HCT116 (cell line): ENCODE measurements around the gene ISG20. TPM values are rescaled to one million over a fixed set of nuclear protein-coding genes. Genes with fewer than 3 reads are reported as not detected.

Source experiments
- ATAC-seq: fragments of 200-7000 bp; cut with Tn5 transposase; 2 replicates; pipeline ENCODE4 v1.9.1; 2020; ENCODE audit warnings: mild to moderate bottlenecking, moderate library complexity
- BruUV-seq: library from RNA; stranded (reverse); fragments of 400-500 nt; replicated peaks from 2 replicates; lab custom pipeline; 2021; lab: Mats Ljungman, UMichigan
- CTCF ChIA-PET: fragments of 300-600 bp; sonication (Branson Sonifier 250); formaldehyde crosslinking; loops from one replicate; lab custom pipeline; 2021; ENCODE audit warnings: antibody characterized with exemption; lab: Charles Lee
- POLR2A ChIA-PET: fragments of 300-600, 350-600 bp; sonication (Branson Sonifier 250); formaldehyde crosslinking; loops from one replicate; lab custom pipeline; 2021; ENCODE audit warnings: antibody characterized with exemption; lab: Charles Lee
- RAD21 ChIA-PET, 2 experiments: fragments of 300-600 bp; sonication (Branson Sonifier 250); formaldehyde crosslinking; loops; one replicate each; lab custom pipeline; 2023; ENCODE audit warnings: low total read pairs in 2 of 2; ENCODE audit not compliant: uncharacterized antibody in 2 of 2, unreplicated experiment in 2 of 2, low non-redundant PET in 1 of 2; lab: Charles Lee
- DNase-seq: peaks from one replicate; pipeline ENCODE4 v3.0.0-alpha.2; 2010; ENCODE audit warnings: low read depth, low spot score
- H2AFZ ChIP-seq: fragments of 200-600 bp; shearing (Covaris generic), sonication (generic); 2 replicates; pipeline ENCODE4 v1.6.1; 2017; ENCODE audit warnings: low read depth, mixed run types, mixed read lengths, antibody characterized with exemption, low read length; ENCODE audit not compliant: poor library complexity, severe bottlenecking
- H3K27ac ChIP-seq: 2 replicates; pipeline ENCODE4 v1.5.1; 2012; ENCODE audit warnings: low read depth, low read length
- H3K27me3 ChIP-seq: fragments of 200-600 bp; sonication (generic); 2 replicates; pipeline ENCODE4 v1.6.1; 2016; ENCODE audit warnings: mixed run types, low read length, mixed read lengths; ENCODE audit not compliant: insufficient read depth
- H3K36me3 ChIP-seq, 2 experiments: fragments of 200-500 bp in 1 of 2; fragments of 200-600 bp in 1 of 2; sonication (Bioruptor generic) in 1 of 2; sonication (generic) in 1 of 2; 2 replicates each; pipeline versions ENCODE4 v1.5.1 to v1.6.1; 2014 to 2016; ENCODE audit warnings: low read length in 2 of 2, inconsistent platforms in 1 of 2, mixed read lengths in 1 of 2, mixed run types in 1 of 2; ENCODE audit not compliant: insufficient read depth in 2 of 2, control insufficient read depth in 1 of 2
- H3K4me1 ChIP-seq, 2 experiments: fragments of 200-600 bp in 1 of 2; sonication (generic) in 1 of 2; 2 replicates each; pipeline versions ENCODE4 v1.5.1 to v1.6.1; 2012 to 2017; ENCODE audit warnings: low read length in 2 of 2, inconsistent platforms in 1 of 2, mild to moderate bottlenecking in 1 of 2, mixed read lengths in 1 of 2, mixed run types in 1 of 2, moderate library complexity in 1 of 2; ENCODE audit not compliant: insufficient read depth in 2 of 2, control insufficient read depth in 1 of 2
- H3K4me2 ChIP-seq: fragments of 200-600 bp; sonication (generic); 2 replicates; pipeline ENCODE4 v1.6.1; 2017; ENCODE audit warnings: mixed run types, low read length, mixed read lengths
- H3K4me3 ChIP-seq, 2 experiments: fragments of 200-600 bp in 1 of 2; sonication (generic) in 1 of 2; replicated peaks in 1 of 2; 2 replicates each; pipeline ENCODE4 v1.5.1; 2011 to 2016; ENCODE audit warnings: low read length in 2 of 2, control low read depth in 1 of 2, low read depth in 1 of 2, mild to moderate bottlenecking in 1 of 2, mixed read lengths in 1 of 2, mixed run types in 1 of 2
- H3K79me2 ChIP-seq: fragments of 200-600 bp; sonication (generic); 2 replicates; pipeline ENCODE4 v1.6.1; 2017; ENCODE audit warnings: mild to moderate bottlenecking, mixed run types, low read length, moderate library complexity, mixed read lengths; ENCODE audit not compliant: insufficient read depth
- H3K9ac ChIP-seq: fragments of 200-600 bp; sonication (generic); 2 replicates; pipeline ENCODE4 v1.6.1; 2016; ENCODE audit warnings: low read length, mixed read lengths
- H3K9me2 ChIP-seq: fragments of 200-600 bp; sonication (generic), shearing (Covaris generic); 2 replicates; pipeline ENCODE4 v1.6.1; 2017; ENCODE audit warnings: mixed run types, mild to moderate bottlenecking, moderate library complexity; ENCODE audit not compliant: insufficient read depth
- H3K9me3 ChIP-seq, 2 experiments: fragments of 200-500 bp in 1 of 2; fragments of 200-600 bp in 1 of 2; sonication (Bioruptor generic) in 1 of 2; sonication (generic) in 1 of 2; 2 replicates each; pipeline ENCODE4 v1.6.1; 2014 to 2017; ENCODE audit warnings: low read length in 2 of 2, mixed read lengths in 2 of 2, inconsistent platforms in 1 of 2, low read depth in 1 of 2, mild to moderate bottlenecking in 1 of 2, mixed run types in 1 of 2, moderate library complexity in 1 of 2; ENCODE audit not compliant: control insufficient read depth in 1 of 2, insufficient read depth in 1 of 2
- H4K20me1 ChIP-seq: fragments of 200-600 bp; sonication (generic), shearing (Covaris generic); 2 replicates; pipeline ENCODE4 v1.6.1; 2017; ENCODE audit warnings: mixed run types, mild to moderate bottlenecking, moderate library complexity; ENCODE audit not compliant: insufficient read depth
- ATF3 ChIP-seq: IDR thresholded peaks from 2 replicates; pipeline ENCODE4 v1.6.1; 2012
- CBX3 ChIP-seq: IDR thresholded peaks from 2 replicates; pipeline ENCODE4 v1.6.1; 2012; ENCODE audit warnings: low read depth
- CTCF ChIP-seq, 3 experiments: fragments of 200-600 bp in 1 of 3; sonication (generic) in 1 of 3; IDR thresholded peaks in 2 of 3; conservative IDR thresholded peaks in 1 of 3; 2 replicates each; pipeline ENCODE4 v1.5.1; 2012 to 2017; ENCODE audit warnings: low read depth in 2 of 3, low read length in 2 of 3, antibody characterized with exemption in 1 of 3, borderline replicate concordance in 1 of 3, control low read depth in 1 of 3, mild to moderate bottlenecking in 1 of 3, mixed read lengths in 1 of 3, mixed run types in 1 of 3, moderate library complexity in 1 of 3; ENCODE audit not compliant: insufficient read depth in 1 of 3
- EGR1 ChIP-seq: IDR thresholded peaks from 2 replicates; pipeline ENCODE4 v1.6.1; 2012; ENCODE audit warnings: low read depth
- EZH2 ChIP-seq: fragments of 200-600 bp; sonication (generic); IDR thresholded peaks from 2 replicates; pipeline ENCODE4 v1.6.1; 2017; ENCODE audit warnings: antibody characterized with exemption, mixed run types
- FOSL1 ChIP-seq: IDR thresholded peaks from 2 replicates; pipeline ENCODE4 v1.6.1; 2012; ENCODE audit warnings: low read depth
- JUND ChIP-seq: IDR thresholded peaks from 2 replicates; pipeline ENCODE4 v1.6.1; 2012
- MAX ChIP-seq: IDR thresholded peaks from 2 replicates; pipeline ENCODE4 v1.6.1; 2012
- POLR2A ChIP-seq: IDR thresholded peaks from 2 replicates; pipeline ENCODE4 v1.7.0; 2011; ENCODE audit warnings: borderline replicate concordance; ENCODE audit not compliant: insufficient read depth, insufficient read length; ENCODE audit errors: extremely low read depth
- SIN3A ChIP-seq: IDR thresholded peaks from 2 replicates; pipeline ENCODE4 v1.6.1; 2012; ENCODE audit warnings: low read depth
- SRF ChIP-seq: IDR thresholded peaks from 2 replicates; pipeline ENCODE4 v1.6.1; 2012; ENCODE audit warnings: low read depth
- YY1 ChIP-seq: IDR thresholded peaks from 2 replicates; pipeline ENCODE4 v1.6.1; 2011; ENCODE audit warnings: low read length, low read depth, moderate library complexity, mild to moderate bottlenecking; ENCODE audit not compliant: insufficient replicate concordance; ENCODE audit errors: extremely low read depth
- ZBTB33 ChIP-seq: IDR thresholded peaks from 2 replicates; pipeline ENCODE4 v1.6.1; 2011; ENCODE audit warnings: mild to moderate bottlenecking, low read length, moderate library complexity; ENCODE audit not compliant: insufficient replicate concordance; ENCODE audit errors: extremely low read depth
- ZNF274 ChIP-seq: fragments of 200-500 bp; sonication (Bioruptor generic); IDR thresholded peaks from 2 replicates; pipeline ENCODE4 v1.6.1; 2014; ENCODE audit warnings: mild to moderate bottlenecking, low read depth, low read length, inconsistent platforms
- intact Hi-C: fragments of 100-400 bp; cut with micrococcal nuclease; formaldehyde crosslinking; loops from 2 replicates; pipeline ENCODE4 v1.10.0; 2022
- total RNA-seq: library from RNA; stranded (reverse); gene quantifications from one replicate; pipeline ENCODE4 v1.2.1, GENCODE V29; 2021; ENCODE audit not compliant: unreplicated experiment

ISG20 gene
- total RNA-seq, 1 experiment from 2014 or later: 11.0 TPM

GRCh38 chr15:88637436-88637835, 1.4 kb upstream of the ISG20 start:
- no peak overlapping the region for H2AFZ ChIP-seq
- ATAC-seq (no peak), DNase-seq (no peak)
- H3K9me3 ChIP-seq: no peaks in the 10 kb centered on the region
- no peaks in the 10 kb centered on the region for H3K9me2 ChIP-seq
- no peaks in the 10 kb centered on the region for H4K20me1 ChIP-seq
- TF ChIP-seq EZH2 (no peak), MAX (no peak), POLR2A (no peak)
- H3K4me3 ChIP-seq: no peak overlapping the region
- intact Hi-C loops: no loop called here
- ChIA-PET RAD21 (no interaction called here), CTCF (no interaction called here), POLR2A (interaction anchor here (1.8 kb wide), 2 partner anchors 10 to 14 kb away, joined by 3 to 5 read pairs; no protein-coding TSS in a partner anchor)
- H3K4me2 ChIP-seq: no peak overlapping the region
- peaks cover 38 to 44% of the 10 kb centered on the region in 2 experiments for H3K4me1 ChIP-seq
- peaks cover 0 to 4% of the 10 kb centered on the region in 2 experiments; a peak in 1 of 4 replicates for H3K36me3 ChIP-seq
- BruUV-seq: no TSS peak
- no peak overlapping the region for H3K9ac ChIP-seq
- H3K27me3 ChIP-seq: no peaks in the 10 kb centered on the region
- H3K79me2 ChIP-seq: no peaks in the 10 kb centered on the region
- peak overlapping the region; percentile 76 for H3K27ac ChIP-seq

- POLR2A ChIA-PET: interaction anchor here (0.7 to 1.8 kb wide), 9 partner anchors 9 to 171 kb away, joined by 3 to 6 read pairs (median 4); partner anchors contain the start of genes AEN, MRPL46 and MRPS11
- no peaks in the 10 kb centered on the region for H3K79me2 ChIP-seq
- no peak for DNase-seq
- TF ChIP-seq CBX3 (no peak), ZNF274 (no peak), CTCF (IDR thresholded peaks at IDR 0.05 in 2 of 3, conservative IDR thresholded peaks at IDR 0.05 in 1 of 3; ENCODE audit: borderline replicate concordance in 1 of 3, insufficient read depth in 1 of 3, low read depth in 2 of 3, low read length in 2 of 3) (no peak), EGR1 (no peak), SIN3A (no peak), JUND (no peak), ATF3 (no peak), ZBTB33 (no peak), FOSL1 (no peak), YY1 (no peak), SRF (no peak)
These were observed 783 bp upstream of the ISG20 start for GRCh38 chr15:88637841-88638625.

More at GRCh38 chr15:88637841-88638625, 783 bp upstream of the ISG20 start:
- peak; percentile 6 for ATAC-seq
- Histone ChIP-seq H3K9ac (peak overlapping the region; percentile 64), H3K4me2 (peak overlapping the region; percentile 80), H3K4me3 (peak overlapping the region; percentile 41 to 61), H4K20me1 (no peaks in the 10 kb centered on the region), H3K27me3 (no peaks in the 10 kb centered on the region), H3K4me1 (peaks cover 38 to 44% of the 10 kb centered on the region in 2 experiments), H3K36me3 (peaks cover 0 to 3% of the 10 kb centered on the region in 2 experiments; a peak in 1 of 4 replicates), H3K9me2 (no peaks in the 10 kb centered on the region), H3K27ac (peak overlapping the region; percentile 76), H3K9me3 (no peaks in the 10 kb centered on the region), H2AFZ (no peak overlapping the region)
- BruUV-seq: TSS peak; percentile 97
- intact Hi-C loops: no loop called here
- ChIA-PET CTCF (interaction anchor here (0.9 to 1.3 kb wide), 2 partner anchors 14 to 16 kb away, joined by 3 to 5 read pairs; partner anchors contain the start of gene AEN), RAD21 (interaction anchor here (0.6 to 1.2 kb wide), 3 partner anchors 13 to 196 kb away, joined by 3 to 4 read pairs (median 3); no protein-coding TSS in a partner anchor)
